H9 (cell line): ENCODE results near the gene P2RX6. TPM values are rescaled to one million over a fixed set of nuclear protein-coding genes. Genes with fewer than 3 reads are reported as not detected.

Experiments
- DNase-seq: peaks from one replicate; pipeline ENCODE4 v3.0.0-alpha.2; 2017
- H2AFZ ChIP-seq: one replicate; pipeline ENCODE4 v1.6.1; 2013; ENCODE audit warnings: mild to moderate bottlenecking, low read length, control low read depth, moderate library complexity
- H2AK5ac ChIP-seq: 2 replicates; pipeline ENCODE4 v1.6.1; 2013; ENCODE audit warnings: low read length, control low read depth, mixed read lengths; ENCODE audit not compliant: insufficient read length
- H2BK120ac ChIP-seq: one replicate; pipeline ENCODE4 v1.6.1; 2013; ENCODE audit warnings: low read depth, mild to moderate bottlenecking, low read length, control low read depth, inconsistent platforms; ENCODE audit not compliant: poor library complexity, severe bottlenecking
- H2BK12ac ChIP-seq: 2 replicates; pipeline ENCODE4 v1.6.1; 2013; ENCODE audit warnings: low read length, control low read depth, mixed read lengths, low read depth; ENCODE audit not compliant: insufficient read length
- H2BK15ac ChIP-seq: 2 replicates; pipeline ENCODE4 v1.6.1; 2013; ENCODE audit warnings: low read depth, low read length, control low read depth
- H2BK20ac ChIP-seq: one replicate; pipeline ENCODE4 v1.6.1; 2013; ENCODE audit warnings: low read depth, mild to moderate bottlenecking, low read length, control low read depth, inconsistent platforms; ENCODE audit not compliant: poor library complexity, severe bottlenecking
- H2BK5ac ChIP-seq: 2 replicates; pipeline ENCODE4 v1.6.1; 2013; ENCODE audit warnings: low read length, control low read depth, mixed read lengths; ENCODE audit not compliant: insufficient read length
- H3K14ac ChIP-seq: 2 replicates; pipeline ENCODE4 v1.6.1; 2013; ENCODE audit warnings: low read length, control low read depth; ENCODE audit not compliant: insufficient read depth
- H3K18ac ChIP-seq: 2 replicates; pipeline ENCODE4 v1.6.1; 2013; ENCODE audit warnings: low read depth, mild to moderate bottlenecking, mixed read lengths, low read length, control low read depth; ENCODE audit not compliant: insufficient read length
- H3K23ac ChIP-seq: 2 replicates; pipeline ENCODE4 v1.6.1; 2013; ENCODE audit warnings: low read length, control low read depth, mixed read lengths, low read depth; ENCODE audit not compliant: insufficient read length
- H3K23me2 ChIP-seq: 2 replicates; pipeline ENCODE4 v1.6.1; 2013; ENCODE audit warnings: low read depth, mild to moderate bottlenecking, mixed read lengths, low read length, control low read depth; ENCODE audit not compliant: insufficient read length, poor library complexity, severe bottlenecking
- H3K27ac ChIP-seq: 2 replicates; pipeline ENCODE4 v1.5.1; 2013; ENCODE audit warnings: low read length, control low read depth, mixed read lengths, low read depth; ENCODE audit not compliant: insufficient read length
- H3K27me3 ChIP-seq: 2 replicates; pipeline ENCODE4 v1.6.1; 2013; ENCODE audit warnings: low read length, control low read depth, inconsistent platforms; ENCODE audit not compliant: insufficient read depth
- H3K4ac ChIP-seq: 2 replicates; pipeline ENCODE4 v1.6.1; 2013; ENCODE audit warnings: low read depth, mild to moderate bottlenecking, control low read depth, inconsistent platforms, low read length, moderate library complexity
- H3K4me1 ChIP-seq: 2 replicates; pipeline ENCODE4 v1.6.1; 2013; ENCODE audit warnings: low read length, control low read depth, inconsistent platforms; ENCODE audit not compliant: insufficient read depth
- H3K4me2 ChIP-seq: 2 replicates; pipeline ENCODE4 v1.6.1; 2013; ENCODE audit warnings: low read length, control low read depth, mixed read lengths; ENCODE audit not compliant: insufficient read length, insufficient read depth
- H3K56ac ChIP-seq: 2 replicates; pipeline ENCODE4 v1.6.1; 2013; ENCODE audit warnings: low read depth, mild to moderate bottlenecking, mixed read lengths, low read length, control low read depth; ENCODE audit not compliant: insufficient read length
- H3K79me1 ChIP-seq: 2 replicates; pipeline ENCODE4 v1.6.1; 2013; ENCODE audit warnings: low read depth, mild to moderate bottlenecking, moderate library complexity, low read length, control low read depth, inconsistent platforms; ENCODE audit not compliant: insufficient read depth, poor library complexity, severe bottlenecking
- H3K79me2 ChIP-seq: 2 replicates; pipeline ENCODE4 v1.6.1; 2013; ENCODE audit warnings: low read length, control low read depth, inconsistent platforms; ENCODE audit not compliant: insufficient read depth
- H3K9ac ChIP-seq: 2 replicates; pipeline ENCODE4 v1.6.1; 2013; ENCODE audit warnings: low read length, control low read depth, mixed read lengths; ENCODE audit not compliant: insufficient read length; ENCODE audit errors: extremely low read depth
- H3K9me3 ChIP-seq: one replicate; pipeline ENCODE4 v1.6.1; 2013; ENCODE audit warnings: low read depth, low read length, inconsistent platforms; ENCODE audit not compliant: control insufficient read depth
- H3T11ph ChIP-seq: one replicate; pipeline ENCODE4 v1.6.1; 2013; ENCODE audit warnings: mild to moderate bottlenecking, low read length, control low read depth, inconsistent platforms
- H4K20me1 ChIP-seq: one replicate; pipeline ENCODE4 v1.6.1; 2013; ENCODE audit not compliant: control insufficient read depth, insufficient read length, insufficient read depth
- H4K5ac ChIP-seq: 2 replicates; pipeline ENCODE4 v1.6.1; 2013; ENCODE audit warnings: low read depth, mild to moderate bottlenecking, mixed read lengths, low read length, control low read depth; ENCODE audit not compliant: insufficient read length
- H4K8ac ChIP-seq: replicated peaks from 2 replicates; pipeline ENCODE4 v1.6.1; 2013; ENCODE audit warnings: low read length, control low read depth, mixed read lengths, low read depth; ENCODE audit not compliant: insufficient read length
- H4K91ac ChIP-seq: 2 replicates; pipeline ENCODE4 v1.6.1; 2013; ENCODE audit warnings: low read depth, mild to moderate bottlenecking, moderate library complexity, mixed read lengths, low read length, control low read depth; ENCODE audit not compliant: insufficient read length
- H3K27ac Mint-ChIP-seq, 3 experiments: 2 replicates in 2 of 3; 3 replicates in 1 of 3; pipeline ENCODE4 v1.8.0; 2020 to 2021; ENCODE audit warnings: mixed read lengths in 3 of 3, mild to moderate bottlenecking in 1 of 3, moderate library complexity in 1 of 3
- H3K27me3 Mint-ChIP-seq: 2 replicates; pipeline ENCODE4 v1.8.0; 2021; ENCODE audit warnings: low read depth, mild to moderate bottlenecking, moderate library complexity, mixed read lengths
- H3K36me3 Mint-ChIP-seq, 3 experiments: 2 replicates in 2 of 3; 3 replicates in 1 of 3; pipeline ENCODE4 v1.8.0; 2020 to 2021; ENCODE audit warnings: low read depth in 3 of 3, mixed read lengths in 3 of 3; ENCODE audit not compliant: insufficient read depth in 1 of 3
- H3K4me1 Mint-ChIP-seq, 2 experiments: 2 replicates each; pipeline ENCODE4 v1.8.0; 2020; ENCODE audit warnings: mixed read lengths in 2 of 2
- H3K4me3 Mint-ChIP-seq, 2 experiments: 2 replicates in 1 of 2; 3 replicates in 1 of 2; pipeline ENCODE4 v1.8.0; 2020 to 2021; ENCODE audit warnings: mild to moderate bottlenecking in 2 of 2, mixed read lengths in 2 of 2, moderate library complexity in 1 of 2
- H3K9me3 Mint-ChIP-seq, 2 experiments: 2 replicates in 1 of 2; 3 replicates in 1 of 2; pipeline ENCODE4 v1.8.0; 2020; ENCODE audit warnings: mild to moderate bottlenecking in 2 of 2, mixed read lengths in 2 of 2, moderate library complexity in 1 of 2
- WGBS: extraction: QIAGEN DNeasy Blood & Tissue Kit; methylation state at CpG from one replicate; pipeline ENCODE4 v1.1.7; 2013; ENCODE audit warnings: missing lambda C conversion rate, low lambda C conversion rate, mixed read lengths; ENCODE audit not compliant: insufficient read length; ENCODE audit errors: extremely low coverage; 5-methylcytosine and 5-hydroxymethylcytosine counted together
- total RNA-seq: library from RNA; stranded (reverse); gene quantifications from 2 replicates; pipeline ENCODE4 v1.2.1, GENCODE V29; 2021
- TF ChIP-seq, protein P1 (sequence below): fragments of 200-600 bp; sonication (generic); conservative IDR thresholded peaks from 3 replicates; pipeline ENCODE4 v1.8.0; 2021; ENCODE audit warnings: antibody characterized with exemption, mild to moderate bottlenecking

The P2RX6 gene
- total RNA-seq, 1 experiment from 2014 or later: not detected

- Histone ChIP-seq H2BK5ac (no peak overlapping the region), H3K9ac (no peak overlapping the region), H4K8ac (no peak overlapping the region), H3K14ac (no peak overlapping the region), H4K91ac (no peak overlapping the region), H2AFZ (no peak overlapping the region), H3K4me2 (no peak overlapping the region), H3K23me2 (peaks cover 4% of the 10 kb centered on the region), H4K20me1 (no peaks in the 10 kb centered on the region), H3K27me3 (no peaks in the 10 kb centered on the region), H3K56ac (no peak overlapping the region), H3K18ac (no peak overlapping the region), H2BK15ac (no peak overlapping the region), H3K9me3 (no peaks in the 10 kb centered on the region), H2BK120ac (no peak overlapping the region), H2BK12ac (no peak overlapping the region), H3K23ac (no peak overlapping the region), H3K4me1 (no peaks in the 10 kb centered on the region), H3K79me1 (no peaks in the 10 kb centered on the region), H3T11ph (no peak overlapping the region), H3K4ac (no peak overlapping the region), H2AK5ac (no peak overlapping the region), H3K27ac (no peak overlapping the region), H4K5ac (no peak overlapping the region), H3K79me2 (no peaks in the 10 kb centered on the region), H2BK20ac (no peak overlapping the region)
- TF ChIP-seq, protein P1, sequence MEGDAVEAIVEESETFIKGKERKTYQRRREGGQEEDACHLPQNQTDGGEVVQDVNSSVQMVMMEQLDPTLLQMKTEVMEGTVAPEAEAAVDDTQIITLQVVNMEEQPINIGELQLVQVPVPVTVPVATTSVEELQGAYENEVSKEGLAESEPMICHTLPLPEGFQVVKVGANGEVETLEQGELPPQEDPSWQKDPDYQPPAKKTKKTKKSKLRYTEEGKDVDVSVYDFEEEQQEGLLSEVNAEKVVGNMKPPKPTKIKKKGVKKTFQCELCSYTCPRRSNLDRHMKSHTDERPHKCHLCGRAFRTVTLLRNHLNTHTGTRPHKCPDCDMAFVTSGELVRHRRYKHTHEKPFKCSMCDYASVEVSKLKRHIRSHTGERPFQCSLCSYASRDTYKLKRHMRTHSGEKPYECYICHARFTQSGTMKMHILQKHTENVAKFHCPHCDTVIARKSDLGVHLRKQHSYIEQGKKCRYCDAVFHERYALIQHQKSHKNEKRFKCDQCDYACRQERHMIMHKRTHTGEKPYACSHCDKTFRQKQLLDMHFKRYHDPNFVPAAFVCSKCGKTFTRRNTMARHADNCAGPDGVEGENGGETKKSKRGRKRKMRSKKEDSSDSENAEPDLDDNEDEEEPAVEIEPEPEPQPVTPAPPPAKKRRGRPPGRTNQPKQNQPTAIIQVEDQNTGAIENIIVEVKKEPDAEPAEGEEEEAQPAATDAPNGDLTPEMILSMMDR: no peak
- Mint-ChIP-seq H3K9me3 (no peaks in the 10 kb centered on the region), H3K4me3 (no peak overlapping the region), H3K4me1 (peaks cover 15 to 17% of the 10 kb centered on the region in 2 experiments), H3K27me3 (peaks cover 29% of the 10 kb centered on the region), H3K36me3 (no peaks in the 10 kb centered on the region), H3K27ac (no peak overlapping the region; a peak in 1 of 7 replicates)
- WGBS: no CpG with 5 or more reads among the region's 4 CpGs
- DNase-seq: no peak
Measured at GRCh38 chr22:21041937-21042336, 27.0 kb downstream of the P2RX6 start.
